PC-3 (cell line): ENCODE measurements around the gene KRTAP4-3.

ENCODE experiments used
- CTCF ChIP-seq: fragments of 300-600 bp; sonication (generic); conservative IDR thresholded peaks from 2 replicates; pipeline ENCODE4 v1.5.1; 2017; ENCODE audit warnings: antibody characterized with exemption, low read depth, mild to moderate bottlenecking, low read length
- EZH2phosphoT487 ChIP-seq: fragments of 300-600 bp; sonication (generic); IDR thresholded peaks from 2 replicates; pipeline ENCODE4 v1.6.1; 2018; ENCODE audit warnings: mild to moderate bottlenecking, antibody characterized with exemption, low read length, borderline replicate concordance

GRCh38 chr17:41215681-41216080 is 47.7 kb upstream of the KRTAP4-3 start:
- TF ChIP-seq CTCF, result no peak
- TF ChIP-seq EZH2phosphoT487, result no peak
